AG04449 (cell line): Measurements from ENCODE around the gene ACP7.

ENCODE experiments used
- CTCF ChIA-PET: fragments of 350-600 bp; formaldehyde crosslinking; extraction: SDS; loops from one replicate; lab custom pipeline; 2021; ENCODE audit warnings: antibody characterized with exemption; lab: Yijun Ruan, JAX
- POLR2A ChIA-PET: fragments of 400-600, 350-600 bp; formaldehyde crosslinking; extraction: SDS; loops from one replicate; lab custom pipeline; 2020; ENCODE audit warnings: antibody characterized with exemption, inconsistent platforms; lab: Yijun Ruan, JAX
- DNase-seq: peaks from one replicate; pipeline ENCODE4 v3.0.0-alpha.2; 2010; ENCODE audit warnings: low read depth, low spot score
- H3K4me3 ChIP-seq: 2 replicates; pipeline ENCODE4 v1.5.1; 2011; ENCODE audit warnings: low read depth, mild to moderate bottlenecking, control low read depth, low read length
- TF ChIP-seq, protein P1 (sequence below): IDR thresholded peaks from one replicate; pipeline ENCODE4 v1.5.1; 2011; ENCODE audit warnings: mild to moderate bottlenecking, moderate library complexity, low read length, control low read depth, inconsistent platforms; ENCODE audit not compliant: insufficient read depth; ENCODE audit errors: missing control alignments

Gene ACP7

GRCh38 chr19:39150807-39151600, 66.8 kb downstream of the ACP7 start:
- ChIA-PET POLR2A (no interaction called here), CTCF (interaction anchor here (1.1 kb wide), 1 partner anchor 29 kb away, joined by 3 read pairs; no protein-coding TSS in a partner anchor)
- DNase-seq, result no peak
- TF ChIP-seq, protein P1, sequence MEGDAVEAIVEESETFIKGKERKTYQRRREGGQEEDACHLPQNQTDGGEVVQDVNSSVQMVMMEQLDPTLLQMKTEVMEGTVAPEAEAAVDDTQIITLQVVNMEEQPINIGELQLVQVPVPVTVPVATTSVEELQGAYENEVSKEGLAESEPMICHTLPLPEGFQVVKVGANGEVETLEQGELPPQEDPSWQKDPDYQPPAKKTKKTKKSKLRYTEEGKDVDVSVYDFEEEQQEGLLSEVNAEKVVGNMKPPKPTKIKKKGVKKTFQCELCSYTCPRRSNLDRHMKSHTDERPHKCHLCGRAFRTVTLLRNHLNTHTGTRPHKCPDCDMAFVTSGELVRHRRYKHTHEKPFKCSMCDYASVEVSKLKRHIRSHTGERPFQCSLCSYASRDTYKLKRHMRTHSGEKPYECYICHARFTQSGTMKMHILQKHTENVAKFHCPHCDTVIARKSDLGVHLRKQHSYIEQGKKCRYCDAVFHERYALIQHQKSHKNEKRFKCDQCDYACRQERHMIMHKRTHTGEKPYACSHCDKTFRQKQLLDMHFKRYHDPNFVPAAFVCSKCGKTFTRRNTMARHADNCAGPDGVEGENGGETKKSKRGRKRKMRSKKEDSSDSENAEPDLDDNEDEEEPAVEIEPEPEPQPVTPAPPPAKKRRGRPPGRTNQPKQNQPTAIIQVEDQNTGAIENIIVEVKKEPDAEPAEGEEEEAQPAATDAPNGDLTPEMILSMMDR, result no peak
- H3K4me3 ChIP-seq, result no peak overlapping the region

GRCh38 chr19:39152066-39152465, 67.9 kb downstream of the ACP7 start:
- no peak overlapping the region for H3K4me3 ChIP-seq
- TF ChIP-seq, protein P1, result no peak
- POLR2A ChIA-PET, result no interaction called here
- CTCF ChIA-PET, result interaction anchor here (1.1 to 2.8 kb wide), 3 partner anchors 30 to 175 kb away, joined by 3 to 9 read pairs (median 3); no protein-coding TSS in a partner anchor
- DNase-seq, result no peak

DNA sequence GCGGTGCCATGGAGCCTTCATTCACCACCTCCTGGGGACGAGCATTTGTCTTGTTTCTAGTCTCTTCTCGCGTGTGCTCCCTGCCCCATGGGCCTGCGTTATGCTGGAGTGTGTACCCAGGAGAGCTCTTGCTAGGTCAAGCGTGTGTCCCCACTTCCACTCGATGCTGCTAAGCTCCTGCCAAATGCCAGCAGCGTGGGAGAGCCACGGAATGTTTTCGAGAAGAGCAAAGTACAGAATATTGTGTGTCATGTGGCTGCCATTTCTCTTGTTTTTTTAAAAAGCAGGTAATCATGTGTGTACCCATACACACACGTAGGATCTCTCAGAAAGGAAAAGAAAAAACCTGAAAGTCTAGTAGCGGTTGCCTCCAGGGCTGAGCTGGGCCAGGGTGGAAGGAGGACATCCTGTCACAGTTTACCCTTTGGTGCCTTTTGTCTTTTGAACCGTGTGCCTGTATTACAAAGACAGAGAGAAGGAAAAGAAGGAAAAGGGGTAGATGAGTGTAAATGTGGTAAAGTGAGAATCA, 70.0 kb downstream of the ACP7 start:
- TF ChIP-seq, protein P1, result no peak
- no peak overlapping the region for H3K4me3 ChIP-seq
- DNase-seq, result no peak
- CTCF ChIA-PET, result interaction anchor here (0.7 to 2.8 kb wide), 3 partner anchors 33 to 79 kb away, joined by 3 to 9 read pairs (median 3); no protein-coding TSS in a partner anchor
- POLR2A ChIA-PET, result no interaction called here

GRCh38 chr19:39154629-39155100, 70.5 kb downstream of the ACP7 start:
- DNase-seq, result no peak
- ChIA-PET CTCF (interaction anchor here (0.7 to 2.8 kb wide), 3 partner anchors 33 to 78 kb away, joined by 3 to 9 read pairs (median 3); no protein-coding TSS in a partner anchor), POLR2A (no interaction called here)
- no peak overlapping the region for H3K4me3 ChIP-seq
- TF ChIP-seq, protein P1, result no peak

DNA sequence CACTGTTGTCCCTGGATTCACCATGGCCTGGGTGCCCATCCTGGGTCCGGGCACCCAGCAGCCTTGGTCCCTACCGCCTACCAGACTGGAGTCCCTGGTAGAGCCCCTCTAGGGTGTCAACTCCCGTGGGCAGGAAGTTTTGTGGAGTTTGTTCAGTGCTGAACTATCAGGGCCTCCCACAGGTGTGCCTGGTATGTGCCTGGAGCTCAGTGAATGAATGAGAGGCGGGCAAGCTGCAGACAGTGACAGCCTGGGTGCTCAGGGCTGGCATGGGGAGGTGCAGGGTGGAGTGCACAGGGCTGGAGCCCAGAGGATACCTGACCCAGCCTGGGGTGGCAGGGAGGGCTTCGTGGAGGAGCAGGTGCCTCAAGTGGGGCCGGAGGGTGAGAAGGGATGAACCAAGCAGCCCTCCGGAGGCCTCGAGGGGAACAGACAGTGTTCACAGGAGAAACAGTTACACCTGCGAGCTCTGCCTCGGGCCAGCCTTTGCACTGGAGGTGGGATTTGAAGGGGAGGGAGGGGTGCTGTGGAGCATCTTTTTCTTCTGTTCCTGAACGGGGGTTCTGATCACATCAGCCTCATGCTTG, 71.0 kb downstream of the ACP7 start:
- no peak overlapping the region for H3K4me3 ChIP-seq
- TF ChIP-seq, protein P1, result no peak
- POLR2A ChIA-PET, result no interaction called here
- DNase-seq, result no peak
- CTCF ChIA-PET, result interaction anchor here (1.0 kb wide), 1 partner anchor 45 kb away, joined by 3 read pairs; no protein-coding TSS in a partner anchor

DNA sequence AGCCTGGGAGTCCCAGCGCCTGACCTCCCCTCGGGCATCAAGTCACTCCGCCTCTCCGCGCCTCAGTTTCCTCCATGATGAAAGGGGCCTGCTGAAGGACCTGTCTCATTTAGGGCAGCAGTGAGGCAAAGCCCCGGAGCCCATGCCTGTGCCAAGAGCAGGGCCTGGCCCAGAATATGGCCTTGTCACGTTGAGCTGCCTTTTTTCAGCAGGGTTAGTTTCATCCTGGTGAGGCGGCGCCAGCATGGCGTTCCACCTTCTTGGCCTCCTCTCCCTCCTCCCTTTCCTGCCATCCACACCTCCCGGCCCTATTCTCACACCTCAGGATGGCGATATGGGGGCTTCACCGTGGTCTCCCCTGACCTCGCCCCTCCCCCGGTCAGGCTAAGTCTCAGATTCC, 71.6 kb downstream of the ACP7 start:
- POLR2A ChIA-PET, result no interaction called here
- TF ChIP-seq, protein P1, result no peak
- H3K4me3 ChIP-seq, result no peak overlapping the region
- DNase-seq, result no peak
- CTCF ChIA-PET, result no interaction called here
